Measurements from ENCODE around the gene ANXA10. TPM values are rescaled to one million over a fixed set of nuclear protein-coding genes. Genes with fewer than 3 reads are reported as not detected.

Gene ANXA10
- total and polyA plus RNA-seq, 2 donors (not counting 3 experiments of a cell fraction or from before 2014, with no cell fraction given): not detected

GRCh38 chr4:168118116-168118655, 25.8 kb downstream of the ANXA10 start:
- H3K36me3 ChIP-seq (ENCODE audit: control insufficient read depth in 2 of 2, extremely low read depth in 1 of 2, insufficient read depth in 2 of 2, low read length in 2 of 2): no peaks in the 10 kb centered on the region
- peaks cover 6% of the 10 kb centered on the region for H3K4me1 ChIP-seq (ENCODE audit: control insufficient read depth, extremely low read depth, insufficient read depth, low read length)
- no peaks in the 10 kb centered on the region for H3K9me1 ChIP-seq (replicated peaks; ENCODE audit: control insufficient read depth, extremely low read depth, insufficient read depth, low read length)
- ChIA-PET POLR2A (no interaction called here), CTCF (interaction anchor here (1.1 to 1.6 kb wide), 2 partner anchors 20 to 36 kb away, joined by 4 to 8 read pairs; no protein-coding TSS in a partner anchor)
- no peak for DNase-seq (ENCODE audit: low read depth, low spot score)
- H3K9me3 ChIP-seq (replicated peaks; ENCODE audit: control insufficient read depth, insufficient read depth, low read length): no peaks in the 10 kb centered on the region
- TF ChIP-seq GATA2 (IDR thresholded peaks at IDR 0.05; ENCODE audit: insufficient read depth, insufficient read length, low read depth, low read length) (no peak), CTCF (IDR thresholded peaks at IDR 0.05; ENCODE audit: extremely low read depth in 1 of 2, insufficient read depth in 1 of 2, low read depth in 1 of 2, low read length in 2 of 2) (no peak), JUN (IDR thresholded peaks at IDR 0.05; ENCODE audit: borderline replicate concordance, insufficient read depth, insufficient read length, low read depth) (no peak), MYC (IDR thresholded peaks at IDR 0.05; ENCODE audit: low read depth, low read length) (no peak), POLR2AphosphoS5 (IDR thresholded peaks at IDR 0.05; ENCODE audit: insufficient read depth, low read depth, low read length) (no peak), MAX (IDR thresholded peaks at IDR 0.05; ENCODE audit: insufficient read depth, insufficient read length) (no peak), FOS (IDR thresholded peaks at IDR 0.05; ENCODE audit: borderline replicate concordance, insufficient read depth, low read length) (no peak), EZH2 (IDR thresholded peaks at IDR 0.05; ENCODE audit: borderline replicate concordance, low read depth, low read length, severe bottlenecking) (no peak), POLR2A (IDR thresholded peaks at IDR 0.05; ENCODE audit: low read depth, low read length) (no peak)
- intact Hi-C loops (cut with micrococcal nuclease) (no loop called here), dilution Hi-C loops (cut with MboI; ENCODE audit: extremely low pct_ligation_motif_present, low sequenced_read_pairs) (no loop called here)
- no peak for FAIRE-seq
- H3K27me3 ChIP-seq (ENCODE audit: control insufficient read depth in 2 of 2, insufficient read depth in 2 of 2, low read length in 2 of 2): no peaks in the 10 kb centered on the region
- H3K4me3 ChIP-seq (replicated peaks in 1 of 3; ENCODE audit: insufficient read depth in 1 of 3, low read depth in 1 of 3, low read length in 3 of 3): no peak overlapping the region
- no TSS peak for BruUV-seq (replicated peaks)
- H3K9ac ChIP-seq (replicated peaks; ENCODE audit: extremely low read depth, insufficient read depth, low read length): no peak overlapping the region
- no peak overlapping the region for H3K27ac ChIP-seq (ENCODE audit: insufficient read depth, low read depth, low read length)
- H2AFZ ChIP-seq (ENCODE audit: low read depth, low read length): no peak overlapping the region
- H3K79me2 ChIP-seq (ENCODE audit: control insufficient read depth, insufficient read depth, low read length): no peaks in the 10 kb centered on the region
- H4K20me1 ChIP-seq (replicated peaks; ENCODE audit: control insufficient read depth, extremely low read depth, insufficient read depth, low read length): no peaks in the 10 kb centered on the region
- H3K4me2 ChIP-seq (ENCODE audit: insufficient read depth, low read length): no peak overlapping the region
